H1 (cell line): ENCODE results near the gene BBC3. TPM values are rescaled to one million over a fixed set of nuclear protein-coding genes. Genes with fewer than 3 reads are reported as not detected.

Source experiments
- CTCF ChIA-PET: fragments of 300-600 bp; sonication (Branson Sonifier 250); formaldehyde crosslinking; loops from one replicate; lab custom pipeline; 2021; ENCODE audit not compliant: partially characterized antibody; lab: Charles Lee
- POLR2A ChIA-PET: fragments of 300-600 bp; sonication (Branson Sonifier 250); formaldehyde crosslinking; loops from one replicate; lab custom pipeline; 2021; ENCODE audit warnings: inconsistent platforms; ENCODE audit not compliant: partially characterized antibody; lab: Charles Lee
- DNase-seq, 2 experiments: peaks; one replicate each; pipeline versions ENCODE4 v3.0.0 to v3.0.0-alpha.2; 2010 to 2022; ENCODE audit warnings: low spot score in 2 of 2, low read depth in 1 of 2, mixed read lengths in 1 of 2
- FAIRE-seq: peaks from 2 replicates; lab custom pipeline; 2011; peaks lifted over from hg19 to GRCh38; lab: Jason Lieb, UNC
- H2AFZ ChIP-seq: 2 replicates; pipeline ENCODE4 v1.8.1; 2012; ENCODE audit warnings: low read length, inconsistent platforms
- H2AK5ac ChIP-seq: 2 replicates; pipeline ENCODE4 v1.6.1; 2013; ENCODE audit warnings: low read depth, low read length
- H2BK120ac ChIP-seq: replicated peaks from 2 replicates; pipeline ENCODE3; 2013; ENCODE audit warnings: low read depth, low read length, inconsistent platforms
- H2BK12ac ChIP-seq: 2 replicates; pipeline ENCODE4 v1.6.1; 2013; ENCODE audit warnings: low read depth, low read length
- H2BK15ac ChIP-seq: 2 replicates; pipeline ENCODE4 v1.6.1; 2013; ENCODE audit warnings: low read length
- H2BK20ac ChIP-seq: 2 replicates; pipeline ENCODE4 v1.6.1; 2013; ENCODE audit warnings: low read length
- H2BK5ac ChIP-seq: 2 replicates; pipeline ENCODE4 v1.6.1; 2013; ENCODE audit warnings: low read depth, low read length
- H3K14ac ChIP-seq: 2 replicates; pipeline ENCODE4 v1.6.1; 2013; ENCODE audit warnings: inconsistent platforms; ENCODE audit not compliant: insufficient read length
- H3K18ac ChIP-seq: 2 replicates; pipeline ENCODE4 v1.6.1; 2013; ENCODE audit warnings: low read length; ENCODE audit errors: extremely low read depth
- H3K23ac ChIP-seq: 2 replicates; pipeline ENCODE4 v1.6.1; 2013; ENCODE audit warnings: inconsistent platforms; ENCODE audit not compliant: insufficient read length
- H3K23me2 ChIP-seq: 2 replicates; pipeline ENCODE4 v1.6.1; 2013; ENCODE audit warnings: low read depth, low read length
- H3K27ac ChIP-seq: 2 replicates; pipeline ENCODE4 v1.6.1; 2011; ENCODE audit warnings: low read depth, low read length, inconsistent platforms
- H3K27me3 ChIP-seq, 4 experiments: replicated peaks in 1 of 4; 1 replicate in 1 of 4; 2 replicates in 3 of 4; pipeline versions ENCODE4 v1.6.1 to v1.8.1; 2011 to 2013; ENCODE audit warnings: low read length in 3 of 4, mild to moderate bottlenecking in 3 of 4, inconsistent platforms in 2 of 4, mixed read lengths in 2 of 4, moderate library complexity in 1 of 4; ENCODE audit not compliant: control insufficient read depth in 3 of 4, insufficient read depth in 3 of 4; ENCODE audit errors: extremely low read depth in 1 of 4
- H3K36me3 ChIP-seq, 4 experiments: 2 replicates each; pipeline versions ENCODE4 v1.6.1 to v1.8.1; 2011 to 2013; ENCODE audit warnings: mild to moderate bottlenecking in 4 of 4, low read length in 3 of 4, moderate library complexity in 2 of 4, control low read depth in 1 of 4, inconsistent platforms in 1 of 4; ENCODE audit not compliant: insufficient read depth in 4 of 4, control insufficient read depth in 2 of 4
- H3K4ac ChIP-seq: replicated peaks from 2 replicates; pipeline ENCODE3; 2013; ENCODE audit warnings: low read length, low read depth, mixed read lengths, inconsistent platforms; ENCODE audit not compliant: insufficient read length
- H3K4me1 ChIP-seq, 4 experiments: replicated peaks in 1 of 4; 1 replicate in 1 of 4; 2 replicates in 3 of 4; pipeline versions ENCODE4 v1.6.1 to v1.8.1; 2011 to 2013; ENCODE audit warnings: low read length in 3 of 4, inconsistent platforms in 2 of 4, mixed read lengths in 1 of 4; ENCODE audit not compliant: insufficient read depth in 4 of 4, control insufficient read depth in 3 of 4
- H3K4me2 ChIP-seq, 2 experiments: 2 replicates each; pipeline versions ENCODE4 v1.6.1 to v1.8.1; 2011 to 2013; ENCODE audit warnings: low read depth in 2 of 2, low read length in 2 of 2, control low read depth in 1 of 2, inconsistent platforms in 1 of 2, mild to moderate bottlenecking in 1 of 2; ENCODE audit not compliant: insufficient read depth in 1 of 2
- H3K4me3 ChIP-seq, 4 experiments: fragments of 200-600, 300-600 bp in 1 of 4; sonication (generic), shearing (Covaris generic), sonication (Bioruptor Twin) in 1 of 4; 2 replicates each; pipeline versions ENCODE4 v1.5.1 to v1.8.1; 2011 to 2016; ENCODE audit warnings: low read length in 4 of 4, low read depth in 3 of 4, control low read depth in 2 of 4, inconsistent platforms in 2 of 4, mild to moderate bottlenecking in 2 of 4, mixed read lengths in 1 of 4, moderate library complexity in 1 of 4; ENCODE audit not compliant: insufficient read depth in 2 of 4; ENCODE audit errors: extremely low read depth in 1 of 4
- H3K56ac ChIP-seq: replicated peaks from 2 replicates; pipeline ENCODE3; 2013; ENCODE audit warnings: low read depth, mild to moderate bottlenecking, mixed read lengths, low read length, inconsistent platforms; ENCODE audit not compliant: insufficient read length
- H3K79me1 ChIP-seq: 2 replicates; pipeline ENCODE4 v1.6.1; 2013; ENCODE audit warnings: low read depth, low read length, control low read depth
- H3K79me2 ChIP-seq, 2 experiments: 2 replicates each; pipeline versions ENCODE4 v1.6.1 to v1.8.1; 2012 to 2013; ENCODE audit warnings: low read length in 2 of 2, mild to moderate bottlenecking in 2 of 2, inconsistent platforms in 1 of 2; ENCODE audit not compliant: insufficient read depth in 2 of 2, control insufficient read depth in 1 of 2
- H3K9ac ChIP-seq, 4 experiments: replicated peaks in 1 of 4; 1 replicate in 1 of 4; 2 replicates in 3 of 4; pipeline versions ENCODE4 v1.6.1 to v1.8.1; 2011 to 2013; ENCODE audit warnings: low read depth in 3 of 4, low read length in 3 of 4, control low read depth in 2 of 4, mild to moderate bottlenecking in 2 of 4, moderate library complexity in 2 of 4, inconsistent platforms in 1 of 4; ENCODE audit errors: extremely low read depth in 1 of 4
- H3K9me3 ChIP-seq, 2 experiments: 2 replicates each; pipeline versions ENCODE4 v1.6.1 to v1.8.1; 2012 to 2013; ENCODE audit warnings: mild to moderate bottlenecking in 2 of 2, moderate library complexity in 2 of 2, control low read depth in 1 of 2, inconsistent platforms in 1 of 2, low read depth in 1 of 2, low read length in 1 of 2, mixed read lengths in 1 of 2; ENCODE audit not compliant: insufficient read depth in 2 of 2
- H4K20me1 ChIP-seq, 2 experiments: replicated peaks in 1 of 2; 2 replicates each; pipeline versions ENCODE3 to v1.8.1; 2011 to 2013; ENCODE audit warnings: inconsistent platforms in 2 of 2, low read length in 2 of 2, mild to moderate bottlenecking in 1 of 2; ENCODE audit not compliant: insufficient read depth in 2 of 2, control insufficient read depth in 1 of 2
- H4K5ac ChIP-seq: 2 replicates; pipeline ENCODE4 v1.6.1; 2013; ENCODE audit warnings: low read length, low read depth, mixed read lengths, inconsistent platforms; ENCODE audit not compliant: insufficient read length
- H4K8ac ChIP-seq: 2 replicates; pipeline ENCODE4 v1.8.0; 2013; ENCODE audit warnings: mild to moderate bottlenecking, moderate library complexity, low read length, inconsistent platforms; ENCODE audit not compliant: insufficient read depth; ENCODE audit errors: extremely low read depth
- H4K91ac ChIP-seq: replicated peaks from 2 replicates; pipeline ENCODE3; 2013; ENCODE audit warnings: low read length, mixed read lengths, inconsistent platforms; ENCODE audit not compliant: insufficient read length
- EGR1 ChIP-seq: IDR thresholded peaks from 2 replicates; pipeline ENCODE4 v1.6.1; 2011; ENCODE audit warnings: low read depth, low read length, borderline replicate concordance
- FOSL1 ChIP-seq: IDR thresholded peaks from 2 replicates; pipeline ENCODE4 v1.6.1; 2011; ENCODE audit warnings: mild to moderate bottlenecking, low read depth, low read length, moderate library complexity; ENCODE audit not compliant: insufficient read depth
- POLR2A ChIP-seq, 2 experiments: IDR thresholded peaks; 1 replicate in 1 of 2; 2 replicates in 1 of 2; pipeline ENCODE4 v1.6.1; 2011; ENCODE audit warnings: low read depth in 2 of 2, low read length in 2 of 2, mild to moderate bottlenecking in 2 of 2; ENCODE audit errors: control extremely low read depth in 1 of 2
- SAP30 ChIP-seq: fragments of 300-600 bp; sonication (generic); IDR thresholded peaks from 2 replicates; pipeline ENCODE4 v1.7.1; 2012; ENCODE audit warnings: low read length, moderate library complexity, mild to moderate bottlenecking, inconsistent platforms; ENCODE audit not compliant: insufficient read depth, insufficient replicate concordance
- TAF7 ChIP-seq: optimal IDR thresholded peaks from 2 replicates; pipeline ENCODE3; 2011; ENCODE audit warnings: low read depth, mild to moderate bottlenecking, inconsistent platforms, low read length, moderate library complexity, borderline replicate concordance
- TEAD4 ChIP-seq: IDR thresholded peaks from 2 replicates; pipeline ENCODE4 v1.6.1; 2012; ENCODE audit warnings: low read depth, low read length, inconsistent platforms, mixed read lengths
- WGBS, 2 experiments: shearing (Covaris generic) in 1 of 2; methylation state at CpG; one replicate each; pipeline versions ENCODE4 v1.1.6 to v1.1.7; 2013 to 2015; ENCODE audit warnings: low lambda C conversion rate in 2 of 2, mixed read lengths in 2 of 2, inconsistent platforms in 1 of 2, low coverage in 1 of 2, missing lambda C conversion rate in 1 of 2; ENCODE audit not compliant: insufficient replicate concordance in 2 of 2, insufficient coverage in 1 of 2, insufficient read length in 1 of 2; ENCODE audit errors: extremely low coverage in 1 of 2, missing lambda C conversion rate in 1 of 2; 5-methylcytosine and 5-hydroxymethylcytosine counted together
- polyA plus RNA-seq, 7 experiments: library from polyadenylated mRNA; depleted of rRNA in 3 of 7; stranded (reverse) in 5 of 7; unstranded in 2 of 7; fragments of >200 nt in 5 of 7; fragments of 200-250 nt in 2 of 7; gene quantifications; 1 replicate in 5 of 7; 2 replicates in 1 of 7; 4 replicates in 1 of 7; pipeline versions ENCODE4 v1.2.1 to v1.2.3, GENCODE V29; 2011 to 2013; ENCODE audit warnings: missing spikeins in 2 of 7, mixed read lengths in 2 of 7
- total RNA-seq: library from RNA; stranded (reverse); fragmentation: NEBNext Ultra II Directional; extraction: Animal tissue kit (Norgen Biotek cat#: 25700); gene quantifications from 2 replicates; pipeline ENCODE4 v1.2.1, GENCODE V29; 2021
- TF ChIP-seq, protein P1 (sequence below), 3 experiments: IDR thresholded peaks; 1 replicate in 2 of 3; 2 replicates in 1 of 3; pipeline versions ENCODE4 v1.5.1 to v1.6.1; 2011; ENCODE audit warnings: low read length in 3 of 3, mild to moderate bottlenecking in 3 of 3, inconsistent platforms in 2 of 3, low read depth in 1 of 3, moderate library complexity in 1 of 3; ENCODE audit not compliant: insufficient read depth in 1 of 3; ENCODE audit errors: control extremely low read depth in 1 of 3

Gene BBC3
- total and polyA plus RNA-seq, 2 of the 8 experiments (the other 6 are each of a cell fraction or from before 2014, with no cell fraction given): 13.2 to 21.6 TPM

DNA sequence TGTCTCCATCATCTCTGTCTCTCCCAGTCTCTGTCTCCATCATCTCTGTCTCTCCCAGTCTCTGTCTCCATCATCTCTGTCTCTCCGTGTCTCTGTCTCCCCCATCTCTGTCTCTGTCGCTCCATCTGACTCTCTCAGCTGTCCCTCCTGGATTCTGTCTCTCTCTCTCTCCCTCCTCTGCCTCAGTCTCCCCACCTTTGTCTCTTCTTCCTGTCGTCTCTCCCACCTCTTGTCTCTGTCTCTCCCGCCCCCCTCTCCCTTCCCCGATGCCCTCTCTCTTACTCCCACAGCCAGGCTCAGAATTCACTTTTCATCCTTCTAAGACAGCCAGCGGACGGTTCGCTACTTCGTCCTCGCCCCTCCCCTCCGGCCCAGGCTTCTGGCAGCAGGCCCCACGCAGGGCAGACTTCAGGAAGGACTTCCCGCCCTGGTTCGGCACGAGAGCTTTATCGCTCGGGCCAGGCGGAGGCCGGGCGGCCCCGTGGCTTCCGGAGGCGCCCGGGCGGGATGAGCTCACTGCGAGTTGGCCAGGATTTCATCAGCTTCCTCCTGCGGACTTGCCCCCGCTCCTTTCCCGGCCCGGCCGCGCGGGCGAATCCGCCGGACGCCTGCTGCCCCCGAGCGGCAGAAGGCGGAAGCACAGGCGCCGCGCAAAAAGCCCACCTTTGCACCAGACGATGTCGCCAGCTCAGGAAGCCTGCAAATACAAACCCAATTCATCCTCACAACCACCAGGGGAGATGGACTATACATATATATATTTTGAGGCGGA is 13.0 kb upstream of the BBC3 start:
- Histone ChIP-seq H3K4me1 (peaks cover 6 to 23% (median 18%) of the 10 kb centered on the region in 4 experiments), H2BK5ac (peak overlapping the region; percentile 36; the same call in 1 of the 2 replicates), H2BK120ac (no peak overlapping the region), H3K27me3 (peaks cover 0 to 25% (median 23%) of the 10 kb centered on the region in 4 experiments; a peak in 6 of 7 replicates), H3K9ac (peak overlapping the region in 3 of 4 experiments; percentile 49 to 60 (median 54); a peak in 5 of 7 replicates), H2BK15ac (peak overlapping the region; percentile 92; the same call in 1 of the 2 replicates), H3K4me3 (peak overlapping the region; percentile 21 to 61 (median 34); a peak in 7 of 8 replicates), H2BK12ac (peak overlapping the region; percentile 98), H3K14ac (no peak overlapping the region), H3K23me2 (peaks cover 21% of the 10 kb centered on the region), H3K9me3 (peaks cover 0 to 5% of the 10 kb centered on the region in 2 experiments; a peak in 2 of 4 replicates), H4K91ac (peak overlapping the region; percentile 31), H3K79me2 (no peaks in the 10 kb centered on the region; a peak in 1 of 4 replicates), H3K56ac (no peak overlapping the region), H4K8ac (peak overlapping the region; percentile 84; the same call in 1 of the 2 replicates), H3K79me1 (peaks cover 3% of the 10 kb centered on the region; the same call in 1 of the 2 replicates), H3K23ac (no peak overlapping the region), H2AK5ac (peak overlapping the region; percentile 91; the same call in 1 of the 2 replicates), H4K20me1 (peaks cover 4 to 18% of the 10 kb centered on the region in 2 experiments), H3K4me2 (peak overlapping the region; percentile 68 to 93), H3K27ac (peak overlapping the region; percentile 55; the same call in 1 of the 2 replicates), H4K5ac (peak overlapping the region; percentile 57), H2BK20ac (peak overlapping the region; percentile 95; the same call in 1 of the 2 replicates), H3K4ac (no peak overlapping the region), H2AFZ (no peak overlapping the region), H3K36me3 (no peaks in the 10 kb centered on the region), H3K18ac (peak overlapping the region; percentile 72; the same call in 1 of the 2 replicates)
- POLR2A ChIA-PET: interaction anchor here (0.6 to 6.1 kb wide), 19 partner anchors 8 to 330 kb away, joined by 3 to 148 read pairs (median 4); partner anchors contain the start of gene CCDC9
- CTCF ChIA-PET: interaction anchor here (0.6 to 12.1 kb wide), 41 partner anchors 8 to 231 kb away, joined by 3 to 303 read pairs (median 4); partner anchors contain the start of genes CCDC9 and NPAS1
- WGBS, 2 experiments: 4% methylated on average over 46 of the region's 46 CpGs; no CpG with 5 or more reads in 1 of the 2 experiments
- peak; percentile 91 to 99 for DNase-seq
- no peak for FAIRE-seq
- TF ChIP-seq, protein P1, sequence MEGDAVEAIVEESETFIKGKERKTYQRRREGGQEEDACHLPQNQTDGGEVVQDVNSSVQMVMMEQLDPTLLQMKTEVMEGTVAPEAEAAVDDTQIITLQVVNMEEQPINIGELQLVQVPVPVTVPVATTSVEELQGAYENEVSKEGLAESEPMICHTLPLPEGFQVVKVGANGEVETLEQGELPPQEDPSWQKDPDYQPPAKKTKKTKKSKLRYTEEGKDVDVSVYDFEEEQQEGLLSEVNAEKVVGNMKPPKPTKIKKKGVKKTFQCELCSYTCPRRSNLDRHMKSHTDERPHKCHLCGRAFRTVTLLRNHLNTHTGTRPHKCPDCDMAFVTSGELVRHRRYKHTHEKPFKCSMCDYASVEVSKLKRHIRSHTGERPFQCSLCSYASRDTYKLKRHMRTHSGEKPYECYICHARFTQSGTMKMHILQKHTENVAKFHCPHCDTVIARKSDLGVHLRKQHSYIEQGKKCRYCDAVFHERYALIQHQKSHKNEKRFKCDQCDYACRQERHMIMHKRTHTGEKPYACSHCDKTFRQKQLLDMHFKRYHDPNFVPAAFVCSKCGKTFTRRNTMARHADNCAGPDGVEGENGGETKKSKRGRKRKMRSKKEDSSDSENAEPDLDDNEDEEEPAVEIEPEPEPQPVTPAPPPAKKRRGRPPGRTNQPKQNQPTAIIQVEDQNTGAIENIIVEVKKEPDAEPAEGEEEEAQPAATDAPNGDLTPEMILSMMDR (IDR thresholded peaks at IDR 0.05; ENCODE audit: control extremely low read depth in 1 of 3, insufficient read depth in 1 of 3, low read depth in 1 of 3, low read length in 3 of 3): peak; percentile 87 to 98 (median 96)
- TF ChIP-seq TEAD4 (0 out of 2 replicates have a peak, but pooled peaks have one; percentile 32), POLR2A (IDR thresholded peaks at IDR 0.05; ENCODE audit: control extremely low read depth in 1 of 2, low read depth in 2 of 2, low read length in 2 of 2) (no peak), TAF7 (no peak), EGR1 (peak; percentile 50; the same call in 1 of the 2 replicates), FOSL1 (no peak), SAP30 (no peak)
